ENCODE results near the gene EXOSC6.
A peak's percentile ranks its signal among the peaks of the same experiment; 100 is the strongest.

EXOSC6 gene

DNA sequence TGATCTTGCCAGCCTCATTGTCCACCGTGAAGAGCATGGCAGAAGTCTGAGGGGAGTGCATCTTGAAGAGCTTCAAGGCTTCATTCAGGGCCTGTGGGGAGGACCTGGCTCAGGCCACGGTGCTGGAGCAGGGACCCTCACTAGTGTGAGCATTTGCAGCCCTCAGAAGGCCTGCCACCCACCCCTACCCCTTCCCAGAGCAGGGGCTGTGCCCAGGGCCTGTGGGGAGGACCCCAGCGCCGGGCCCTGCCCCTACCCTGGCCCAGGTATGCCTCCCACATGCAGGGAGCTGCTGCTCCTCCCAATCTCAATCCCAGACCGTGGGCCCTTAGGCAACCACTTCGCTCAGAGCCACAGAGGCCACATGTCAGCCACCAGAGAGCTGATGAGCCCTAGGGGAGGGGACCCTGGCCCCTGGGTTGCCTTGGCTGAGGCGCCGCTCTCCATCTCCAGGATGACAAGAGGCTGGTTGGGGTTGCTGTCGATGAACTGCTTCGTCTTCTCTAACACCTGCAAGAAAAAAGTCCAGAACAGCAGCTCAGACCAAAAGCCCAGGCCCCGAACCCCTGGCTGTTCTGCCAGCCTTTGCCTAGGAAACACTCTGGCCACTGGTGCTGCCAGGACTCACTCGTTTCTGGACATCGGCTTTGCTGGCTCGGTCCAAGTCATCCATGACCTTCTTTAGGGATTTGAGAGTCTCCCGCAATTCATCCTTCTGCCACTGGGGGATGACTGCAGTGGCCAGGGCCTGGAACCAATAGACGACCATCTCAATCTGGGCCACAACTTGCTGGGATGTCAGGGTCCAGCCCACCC lies 1.8 kb upstream of the EXOSC6 start:
- TF ChIP-seq ARNTL (CRISPR knock-in tag; IDR thresholded peaks at IDR 0.05; ENCODE audit: borderline replicate concordance, low read depth), result no peak
- TF ChIP-seq ESRRG (CRISPR knock-in tag; IDR thresholded peaks at IDR 0.05), result no peak
- TF ChIP-seq CSRNP3 (CRISPR knock-in tag; IDR thresholded peaks at IDR 0.05), result no peak
- TF ChIP-seq OSR1 (CRISPR knock-in tag; IDR thresholded peaks at IDR 0.05), result no peak
- TF ChIP-seq ZFP3 (CRISPR knock-in tag; IDR thresholded peaks at IDR 0.05), result no peak
- no peak for TF ChIP-seq BACH2 (CRISPR knock-in tag; IDR thresholded peaks at IDR 0.05; ENCODE audit: borderline replicate concordance)
- TF ChIP-seq, protein P1, sequence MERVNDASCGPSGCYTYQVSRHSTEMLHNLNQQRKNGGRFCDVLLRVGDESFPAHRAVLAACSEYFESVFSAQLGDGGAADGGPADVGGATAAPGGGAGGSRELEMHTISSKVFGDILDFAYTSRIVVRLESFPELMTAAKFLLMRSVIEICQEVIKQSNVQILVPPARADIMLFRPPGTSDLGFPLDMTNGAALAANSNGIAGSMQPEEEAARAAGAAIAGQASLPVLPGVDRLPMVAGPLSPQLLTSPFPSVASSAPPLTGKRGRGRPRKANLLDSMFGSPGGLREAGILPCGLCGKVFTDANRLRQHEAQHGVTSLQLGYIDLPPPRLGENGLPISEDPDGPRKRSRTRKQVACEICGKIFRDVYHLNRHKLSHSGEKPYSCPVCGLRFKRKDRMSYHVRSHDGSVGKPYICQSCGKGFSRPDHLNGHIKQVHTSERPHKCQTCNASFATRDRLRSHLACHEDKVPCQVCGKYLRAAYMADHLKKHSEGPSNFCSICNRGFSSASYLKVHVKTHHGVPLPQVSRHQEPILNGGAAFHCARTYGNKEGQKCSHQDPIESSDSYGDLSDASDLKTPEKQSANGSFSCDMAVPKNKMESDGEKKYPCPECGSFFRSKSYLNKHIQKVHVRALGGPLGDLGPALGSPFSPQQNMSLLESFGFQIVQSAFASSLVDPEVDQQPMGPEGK (CRISPR knock-in tag; IDR thresholded peaks at IDR 0.05; ENCODE audit: borderline replicate concordance), result no peak
- no peak for TF ChIP-seq CSDC2 (CRISPR knock-in tag; IDR thresholded peaks at IDR 0.05)
- no peak for TF ChIP-seq PPARA (CRISPR knock-in tag; IDR thresholded peaks at IDR 0.05; ENCODE audit: borderline replicate concordance)
- no peak for TF ChIP-seq GLIS3 (CRISPR knock-in tag; IDR thresholded peaks at IDR 0.05)
- no peak for TF ChIP-seq ZNF8 (CRISPR knock-in tag; IDR thresholded peaks at IDR 0.05)
- no peak for TF ChIP-seq CREB5 (CRISPR knock-in tag; IDR thresholded peaks at IDR 0.05; ENCODE audit: low read depth)
- peak; percentile 43 for ATAC-seq

GRCh38 chr16:70252355-70252988 lies 732 bp upstream of the EXOSC6 start:
- peak; percentile 37 for ATAC-seq
- no peak for TF ChIP-seq CSRNP3 (CRISPR knock-in tag; IDR thresholded peaks at IDR 0.05)
- TF ChIP-seq OSR1 (CRISPR knock-in tag; IDR thresholded peaks at IDR 0.05), result no peak
- TF ChIP-seq, protein P2, sequence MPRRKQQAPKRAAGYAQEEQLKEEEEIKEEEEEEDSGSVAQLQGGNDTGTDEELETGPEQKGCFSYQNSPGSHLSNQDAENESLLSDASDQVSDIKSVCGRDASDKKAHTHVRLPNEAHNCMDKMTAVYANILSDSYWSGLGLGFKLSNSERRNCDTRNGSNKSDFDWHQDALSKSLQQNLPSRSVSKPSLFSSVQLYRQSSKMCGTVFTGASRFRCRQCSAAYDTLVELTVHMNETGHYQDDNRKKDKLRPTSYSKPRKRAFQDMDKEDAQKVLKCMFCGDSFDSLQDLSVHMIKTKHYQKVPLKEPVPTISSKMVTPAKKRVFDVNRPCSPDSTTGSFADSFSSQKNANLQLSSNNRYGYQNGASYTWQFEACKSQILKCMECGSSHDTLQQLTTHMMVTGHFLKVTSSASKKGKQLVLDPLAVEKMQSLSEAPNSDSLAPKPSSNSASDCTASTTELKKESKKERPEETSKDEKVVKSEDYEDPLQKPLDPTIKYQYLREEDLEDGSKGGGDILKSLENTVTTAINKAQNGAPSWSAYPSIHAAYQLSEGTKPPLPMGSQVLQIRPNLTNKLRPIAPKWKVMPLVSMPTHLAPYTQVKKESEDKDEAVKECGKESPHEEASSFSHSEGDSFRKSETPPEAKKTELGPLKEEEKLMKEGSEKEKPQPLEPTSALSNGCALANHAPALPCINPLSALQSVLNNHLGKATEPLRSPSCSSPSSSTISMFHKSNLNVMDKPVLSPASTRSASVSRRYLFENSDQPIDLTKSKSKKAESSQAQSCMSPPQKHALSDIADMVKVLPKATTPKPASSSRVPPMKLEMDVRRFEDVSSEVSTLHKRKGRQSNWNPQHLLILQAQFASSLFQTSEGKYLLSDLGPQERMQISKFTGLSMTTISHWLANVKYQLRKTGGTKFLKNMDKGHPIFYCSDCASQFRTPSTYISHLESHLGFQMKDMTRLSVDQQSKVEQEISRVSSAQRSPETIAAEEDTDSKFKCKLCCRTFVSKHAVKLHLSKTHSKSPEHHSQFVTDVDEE (CRISPR knock-in tag; IDR thresholded peaks at IDR 0.05), result no peak
- TF ChIP-seq ZNF8 (CRISPR knock-in tag; IDR thresholded peaks at IDR 0.05), result no peak
- TF ChIP-seq ZNF70 (CRISPR knock-in tag; IDR thresholded peaks at IDR 0.05), result no peak
- no peak for TF ChIP-seq CREB5 (CRISPR knock-in tag; IDR thresholded peaks at IDR 0.05; ENCODE audit: low read depth)
- TF ChIP-seq POU6F1 (CRISPR knock-in tag; IDR thresholded peaks at IDR 0.05; ENCODE audit: borderline replicate concordance, low read depth), result no peak
- TF ChIP-seq ARNTL (CRISPR knock-in tag; IDR thresholded peaks at IDR 0.05; ENCODE audit: borderline replicate concordance, low read depth), result no peak
- TF ChIP-seq, protein P1 (CRISPR knock-in tag; IDR thresholded peaks at IDR 0.05; ENCODE audit: borderline replicate concordance), result no peak
- no peak for TF ChIP-seq ZNF565 (CRISPR knock-in tag; conservative IDR thresholded peaks at IDR 0.05; ENCODE audit: low read depth)
- no peak for TF ChIP-seq ZC3H10 (CRISPR knock-in tag; IDR thresholded peaks at IDR 0.05)
